ENCODE data around the gene REEP6. TPM values are rescaled to one million over a fixed set of nuclear protein-coding genes. Genes with fewer than 3 reads are reported as not detected.

REEP6 gene
- total and polyA plus RNA-seq, 2 of the 8 experiments (the other 6 are each of a cell fraction or from before 2014, with no cell fraction given) = 12.6 to 20.7 TPM

DNA sequence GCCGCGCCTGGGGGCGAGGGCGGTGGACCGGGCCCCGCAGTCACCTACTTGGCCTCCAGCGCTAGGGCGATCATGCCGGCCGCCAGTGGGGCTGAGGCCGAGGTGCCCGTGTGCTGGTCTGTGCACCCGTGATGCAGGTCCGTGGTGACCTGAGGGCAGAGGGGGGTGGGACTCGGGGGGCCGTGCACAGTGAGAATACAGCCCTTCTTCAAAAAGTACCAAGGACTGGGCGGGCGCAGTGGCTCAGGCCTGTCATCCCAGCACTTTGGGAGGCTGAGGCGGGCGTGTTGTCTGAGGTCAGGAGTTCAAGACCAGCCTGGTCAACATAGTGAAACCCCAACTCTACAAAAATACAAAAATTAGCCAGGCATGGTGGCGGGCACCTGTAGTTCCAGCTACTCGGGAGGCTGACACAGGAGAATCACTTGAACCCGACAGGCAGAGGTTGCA, 7.0 kb upstream of the REEP6 start:
- TF ChIP-seq CBX8 (IDR thresholded peaks at IDR 0.05; ENCODE audit: borderline replicate concordance, low read depth, low read length) = no peak
- TF ChIP-seq BACH1 (IDR thresholded peaks at IDR 0.05; ENCODE audit: low read length) = no peak
- TF ChIP-seq SP2 (IDR thresholded peaks at IDR 0.05; ENCODE audit: low read length) = no peak
- no peak for TF ChIP-seq JUN (IDR thresholded peaks at IDR 0.05; ENCODE audit: low read depth, low read length)
- TF ChIP-seq MAX (IDR thresholded peaks at IDR 0.05) = no peak
- TF ChIP-seq ASH2L (IDR thresholded peaks at IDR 0.05; ENCODE audit: low read length) = no peak
- no peak for TF ChIP-seq SP4 (IDR thresholded peaks at IDR 0.05; ENCODE audit: low read length)
- no peak for TF ChIP-seq POLR2AphosphoS5 (IDR thresholded peaks at IDR 0.05; ENCODE audit: low read depth, low read length)
- TF ChIP-seq SP1 (IDR thresholded peaks at IDR 0.05; ENCODE audit: low read depth, low read length) = no peak
- TF ChIP-seq CEBPB (IDR thresholded peaks at IDR 0.05; ENCODE audit: low read depth, low read length) = no peak
- 89% methylated on average over 11 of the region's 23 CpGs; no CpG with 5 or more reads in 1 of the 2 experiments for WGBS, 2 experiments (ENCODE audit: extremely low coverage in 1 of 2, insufficient coverage in 1 of 2, insufficient read length in 1 of 2, insufficient replicate concordance in 2 of 2, low coverage in 1 of 2, low lambda C conversion rate in 2 of 2, missing lambda C conversion rate in 1 of 2)

More for the DNA sequence above, 7.0 kb upstream of the REEP6 start:
- Histone ChIP-seq H3K79me2 (ENCODE audit: control insufficient read depth in 1 of 2, insufficient read depth in 2 of 2, low read length in 2 of 2) (no peaks in the 10 kb centered on the region), H4K91ac (replicated peaks; ENCODE audit: insufficient read length, low read length) (no peak overlapping the region), H4K20me1 (replicated peaks in 1 of 2; ENCODE audit: control insufficient read depth in 1 of 2, insufficient read depth in 2 of 2, low read length in 2 of 2) (no peaks in the 10 kb centered on the region), H3K56ac (replicated peaks; ENCODE audit: insufficient read length, low read depth, low read length) (no peak overlapping the region), H4K5ac (ENCODE audit: insufficient read length, low read depth, low read length) (no peak overlapping the region), H3K4me2 (ENCODE audit: insufficient read depth in 1 of 2, low read depth in 2 of 2, low read length in 2 of 2) (no peak overlapping the region), H3K23me2 (ENCODE audit: low read depth, low read length) (peaks cover 2% of the 10 kb centered on the region; the same call in 1 of the 2 replicates), H2AFZ (ENCODE audit: low read length) (no peak overlapping the region), H2BK20ac (ENCODE audit: low read length) (no peak overlapping the region), H3K4me3 (ENCODE audit: extremely low read depth in 1 of 4, insufficient read depth in 2 of 4, low read depth in 3 of 4, low read length in 4 of 4) (no peak overlapping the region), H3K9ac (replicated peaks in 1 of 4; ENCODE audit: extremely low read depth in 1 of 4, low read depth in 3 of 4, low read length in 3 of 4) (no peak overlapping the region), H3K23ac (ENCODE audit: insufficient read length) (no peak overlapping the region), H3K36me3 (ENCODE audit: control insufficient read depth in 2 of 4, insufficient read depth in 4 of 4, low read length in 3 of 4) (no peaks in the 10 kb centered on the region), H2BK5ac (ENCODE audit: low read depth, low read length) (no peak overlapping the region), H3K4ac (replicated peaks; ENCODE audit: insufficient read length, low read depth, low read length) (no peak overlapping the region), H2BK15ac (ENCODE audit: low read length) (no peak overlapping the region), H2BK120ac (replicated peaks; ENCODE audit: low read depth, low read length) (no peak overlapping the region), H3K4me1 (replicated peaks in 1 of 4; ENCODE audit: control insufficient read depth in 3 of 4, insufficient read depth in 4 of 4, low read length in 3 of 4) (no peaks in the 10 kb centered on the region; a peak in 1 of 7 replicates), H3K14ac (ENCODE audit: insufficient read length) (no peak overlapping the region), H3K79me1 (ENCODE audit: low read depth, low read length) (no peaks in the 10 kb centered on the region), H2BK12ac (ENCODE audit: low read depth, low read length) (no peak overlapping the region), H4K8ac (ENCODE audit: extremely low read depth, insufficient read depth, low read length) (no peak overlapping the region), H3K27ac (ENCODE audit: low read depth, low read length) (no peak overlapping the region), H3K18ac (ENCODE audit: extremely low read depth, low read length) (no peak overlapping the region), H2AK5ac (ENCODE audit: low read depth, low read length) (no peak overlapping the region), H3K9me3 (ENCODE audit: insufficient read depth in 2 of 2, low read depth in 1 of 2, low read length in 1 of 2) (no peaks in the 10 kb centered on the region), H3K27me3 (replicated peaks in 1 of 4; ENCODE audit: control insufficient read depth in 3 of 4, extremely low read depth in 1 of 4, insufficient read depth in 3 of 4, low read length in 3 of 4) (no peaks in the 10 kb centered on the region; a peak in 1 of 7 replicates)
- POLR2A ChIA-PET (ENCODE audit: partially characterized antibody) = no interaction called here
- DNase-seq (ENCODE audit: low read depth in 1 of 2, low spot score in 2 of 2) (no peak), FAIRE-seq (no peak)
- CTCF ChIA-PET (ENCODE audit: partially characterized antibody) = no interaction called here

Data from H1 (cell line).